PC-3 (cell line): Measurements from ENCODE around the gene EVPL. TPM values are rescaled to one million over a fixed set of nuclear protein-coding genes. Genes with fewer than 3 reads are reported as not detected.
"Not testable (repeated sequence)": the region's sequence is repeated elsewhere in the genome, so short reads cannot be mapped to it uniquely, and the experiment has no call there.

ENCODE experiments used
- ATAC-seq: fragments of 200-7000 bp; cut with Tn5 transposase; 2 replicates; pipeline ENCODE4 v1.9.1; 2020; ENCODE audit warnings: mild to moderate bottlenecking, moderate library complexity
- BruUV-seq: library from RNA; stranded (reverse); fragments of 400-500 nt; replicated peaks from 2 replicates; lab custom pipeline; 2021; lab: Mats Ljungman, UMichigan
- CTCF ChIA-PET: fragments of 300-600 bp; sonication (Branson Sonifier 250); formaldehyde crosslinking; loops from one replicate; lab custom pipeline; 2022; ENCODE audit warnings: antibody characterized with exemption; lab: Charles Lee
- POLR2A ChIA-PET: fragments of 300-600 bp; sonication (Branson Sonifier 250); formaldehyde crosslinking; loops from one replicate; lab custom pipeline; 2022; ENCODE audit warnings: antibody characterized with exemption; ENCODE audit not compliant: unreplicated experiment; lab: Charles Lee
- DNase-seq: peaks from one replicate; pipeline ENCODE4 v3.0.0-alpha.2; 2015
- H2AFZ ChIP-seq: fragments of 300-600 bp; sonication (generic); 2 replicates; pipeline ENCODE4 v1.6.0; 2016; ENCODE audit warnings: antibody characterized with exemption, low read length
- H3F3A ChIP-seq: fragments of 300-600 bp; sonication (generic); one replicate; pipeline ENCODE4 v1.6.0; 2017; ENCODE audit warnings: antibody characterized with exemption, low read length, control low read depth, mild to moderate bottlenecking; ENCODE audit not compliant: unreplicated experiment
- H3K27ac ChIP-seq: fragments of 300-600 bp; sonication (generic); 2 replicates; pipeline ENCODE4 v1.5.1; 2016; ENCODE audit warnings: mild to moderate bottlenecking, low read length
- H3K27me3 ChIP-seq: fragments of 300-600 bp; sonication (generic); 2 replicates; pipeline ENCODE4 v1.6.1; 2016; ENCODE audit warnings: low read length, mixed read lengths
- H3K36me3 ChIP-seq: fragments of 300-600 bp; sonication (generic); 2 replicates; pipeline ENCODE4 v1.6.1; 2016; ENCODE audit warnings: low read depth, mixed run types, low read length, mixed read lengths
- H3K4me1 ChIP-seq: fragments of 300-600 bp; sonication (generic); 2 replicates; pipeline ENCODE4 v1.5.1; 2016; ENCODE audit warnings: low read length; ENCODE audit not compliant: insufficient read depth
- H3K4me2 ChIP-seq: fragments of 300-600 bp; sonication (generic); 2 replicates; pipeline ENCODE4 v1.6.0; 2016; ENCODE audit warnings: low read length
- H3K4me3 ChIP-seq: fragments of 300-600 bp; sonication (generic); 2 replicates; pipeline ENCODE4 v1.5.1; 2016; ENCODE audit warnings: mild to moderate bottlenecking, low read length, mixed read lengths
- H3K79me2 ChIP-seq: fragments of 300-600 bp; sonication (generic); 2 replicates; pipeline ENCODE4 v1.6.1; 2017; ENCODE audit warnings: low read length, mixed read lengths
- H3K9ac ChIP-seq: fragments of 300-600 bp; sonication (generic); 2 replicates; pipeline ENCODE4 v1.6.0; 2016; ENCODE audit warnings: mild to moderate bottlenecking, low read length
- H3K9me2 ChIP-seq: fragments of 300-600 bp; sonication (generic); replicated peaks from 2 replicates; pipeline ENCODE4 v1.6.1; 2016; ENCODE audit warnings: mixed run types, low read length, mixed read lengths
- H3K9me3 ChIP-seq: fragments of 300-600 bp; sonication (generic); 2 replicates; pipeline ENCODE4 v1.6.1; 2016; ENCODE audit warnings: low read length, mixed read lengths
- H4K20me1 ChIP-seq: fragments of 300-600 bp; sonication (generic); 2 replicates; pipeline ENCODE4 v1.6.1; 2016; ENCODE audit warnings: low read length, mixed read lengths
- EZH2 ChIP-seq: fragments of 300-600 bp; sonication (generic); IDR thresholded peaks from one replicate; pipeline ENCODE4 v1.6.1; 2017; ENCODE audit warnings: antibody characterized with exemption, mild to moderate bottlenecking, low read length; ENCODE audit not compliant: unreplicated experiment
- EZH2phosphoT487 ChIP-seq: fragments of 300-600 bp; sonication (generic); IDR thresholded peaks from 2 replicates; pipeline ENCODE4 v1.6.1; 2018; ENCODE audit warnings: mild to moderate bottlenecking, antibody characterized with exemption, low read length, borderline replicate concordance
- intact Hi-C: fragments of 100-400 bp; cut with micrococcal nuclease; formaldehyde crosslinking; loops from 2 replicates; pipeline ENCODE4 v1.9.0; 2023
- total RNA-seq: library from RNA; depleted of rRNA; stranded (reverse); fragments of >200 nt; gene quantifications from 2 replicates; pipeline ENCODE4 v1.2.3, GENCODE V29; 2014
- TF ChIP-seq, protein P1 (sequence below): fragments of 300-600 bp; sonication (generic); conservative IDR thresholded peaks from 2 replicates; pipeline ENCODE4 v1.5.1; 2017; ENCODE audit warnings: antibody characterized with exemption, low read depth, mild to moderate bottlenecking, low read length

Gene EVPL
- total RNA-seq, 1 experiment from 2014 or later, result 38.8 TPM

- H3K27ac ChIP-seq, result no peak overlapping the region
- peaks cover 10% of the 10 kb centered on the region for H3K4me1 ChIP-seq
- intact Hi-C loops, result no loop called here
- no peaks in the 10 kb centered on the region for H3F3A ChIP-seq
- H3K9ac ChIP-seq, result no peak overlapping the region
- no peaks in the 10 kb centered on the region for H3K9me3 ChIP-seq
- H3K36me3 ChIP-seq, result peaks cover 49% of the 10 kb centered on the region
- BruUV-seq, result no TSS peak
- POLR2A ChIA-PET, result no interaction called here
- no peak for ATAC-seq
- peaks cover 2% of the 10 kb centered on the region for H4K20me1 ChIP-seq
- H3K27me3 ChIP-seq, result no peaks in the 10 kb centered on the region
- H2AFZ ChIP-seq, result no peak overlapping the region
- H3K79me2 ChIP-seq, result peaks cover 42% of the 10 kb centered on the region
- CTCF ChIA-PET, result no interaction called here
- no peak overlapping the region for H3K4me2 ChIP-seq
- H3K4me3 ChIP-seq, result no peak overlapping the region
- DNase-seq, result no peak
- H3K9me2 ChIP-seq, result no peaks in the 10 kb centered on the region
- TF ChIP-seq, protein P1, sequence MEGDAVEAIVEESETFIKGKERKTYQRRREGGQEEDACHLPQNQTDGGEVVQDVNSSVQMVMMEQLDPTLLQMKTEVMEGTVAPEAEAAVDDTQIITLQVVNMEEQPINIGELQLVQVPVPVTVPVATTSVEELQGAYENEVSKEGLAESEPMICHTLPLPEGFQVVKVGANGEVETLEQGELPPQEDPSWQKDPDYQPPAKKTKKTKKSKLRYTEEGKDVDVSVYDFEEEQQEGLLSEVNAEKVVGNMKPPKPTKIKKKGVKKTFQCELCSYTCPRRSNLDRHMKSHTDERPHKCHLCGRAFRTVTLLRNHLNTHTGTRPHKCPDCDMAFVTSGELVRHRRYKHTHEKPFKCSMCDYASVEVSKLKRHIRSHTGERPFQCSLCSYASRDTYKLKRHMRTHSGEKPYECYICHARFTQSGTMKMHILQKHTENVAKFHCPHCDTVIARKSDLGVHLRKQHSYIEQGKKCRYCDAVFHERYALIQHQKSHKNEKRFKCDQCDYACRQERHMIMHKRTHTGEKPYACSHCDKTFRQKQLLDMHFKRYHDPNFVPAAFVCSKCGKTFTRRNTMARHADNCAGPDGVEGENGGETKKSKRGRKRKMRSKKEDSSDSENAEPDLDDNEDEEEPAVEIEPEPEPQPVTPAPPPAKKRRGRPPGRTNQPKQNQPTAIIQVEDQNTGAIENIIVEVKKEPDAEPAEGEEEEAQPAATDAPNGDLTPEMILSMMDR, result no peak
- TF ChIP-seq EZH2 (no peak), EZH2phosphoT487 (no peak)
These were observed 38.7 kb upstream of the EVPL start for GRCh38 chr17:76065775-76066174.

DNA sequence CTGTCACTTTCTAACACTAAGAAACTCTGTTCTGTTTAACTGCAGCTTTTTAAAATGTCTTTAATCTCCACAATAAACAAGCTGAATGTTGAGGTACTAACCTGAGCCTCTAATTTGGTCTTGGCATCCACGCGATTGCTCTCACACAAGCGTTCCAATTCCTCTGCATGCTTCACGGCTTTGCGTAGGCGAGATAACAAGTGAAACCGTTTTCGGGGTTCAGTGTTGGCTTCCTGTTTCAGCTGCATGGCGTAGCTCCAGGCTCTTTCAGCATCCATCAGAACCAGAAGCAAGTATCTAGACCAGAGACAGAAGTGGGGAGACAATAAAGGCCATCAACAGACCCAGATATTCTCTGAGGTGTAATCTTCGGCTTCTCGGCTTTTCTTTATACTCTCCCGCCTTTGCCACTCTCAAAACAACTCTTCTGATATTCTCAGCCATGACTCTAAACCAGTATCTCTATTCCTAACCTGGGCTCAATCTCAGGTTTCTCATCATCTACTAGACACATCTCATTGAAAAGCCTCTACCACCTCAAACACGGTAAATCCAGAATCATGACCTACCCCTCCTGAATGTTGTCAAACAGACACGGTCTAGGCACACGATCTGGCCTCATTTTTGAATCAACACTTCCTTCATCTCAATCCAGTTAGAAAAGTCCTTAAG, 36.9 kb upstream of the EVPL start:
- H3K9me3 ChIP-seq, result no peaks in the 10 kb centered on the region
- no peaks in the 10 kb centered on the region for H3K4me1 ChIP-seq
- H3K36me3 ChIP-seq, result peaks cover 61% of the 10 kb centered on the region
- H3K9ac ChIP-seq, result no peak overlapping the region
- peaks cover 25% of the 10 kb centered on the region for H3K79me2 ChIP-seq
- TF ChIP-seq EZH2 (no peak), EZH2phosphoT487 (no peak)
- TF ChIP-seq, protein P1, result no peak
- ChIA-PET CTCF (interaction anchor here (0.6 kb wide), 1 partner anchor 50 kb away, joined by 6 read pairs; no protein-coding TSS in a partner anchor), POLR2A (interaction anchor here (0.6 kb wide), 1 partner anchor 93 kb away, joined by 3 read pairs; no protein-coding TSS in a partner anchor)
- no peak overlapping the region for H3K27ac ChIP-seq
- intact Hi-C loops, result no loop called here
- no peaks in the 10 kb centered on the region for H3F3A ChIP-seq
- H4K20me1 ChIP-seq, result no peaks in the 10 kb centered on the region
- no peak for ATAC-seq
- no peaks in the 10 kb centered on the region for H3K27me3 ChIP-seq
- no peak overlapping the region for H2AFZ ChIP-seq
- no peak for DNase-seq
- H3K4me2 ChIP-seq, result no peak overlapping the region
- no peak overlapping the region for H3K4me3 ChIP-seq
- no TSS peak for BruUV-seq
- H3K9me2 ChIP-seq, result no peaks in the 10 kb centered on the region

GRCh38 chr17:76058264-76058663, 31.2 kb upstream of the EVPL start:
- H3K4me3 ChIP-seq, H3K9me3 ChIP-seq, H2AFZ ChIP-seq, H3K4me2 ChIP-seq, BruUV-seq, H4K20me1 ChIP-seq, H3K9ac ChIP-seq, H3F3A ChIP-seq, POLR2A ChIA-PET, intact Hi-C loops, H3K27me3 ChIP-seq, H3K79me2 ChIP-seq, H3K27ac ChIP-seq, CTCF ChIA-PET, DNase-seq, ATAC-seq, H3K9me2 ChIP-seq: not testable (repeated sequence)
- H3K36me3 ChIP-seq, result peaks cover 69% of the 10 kb centered on the region
- peaks cover 18% of the 10 kb centered on the region for H3K4me1 ChIP-seq
